ENCODE measurements around the gene CLMP. TPM values are rescaled to one million over a fixed set of nuclear protein-coding genes. Genes with fewer than 3 reads are reported as not detected.

CLMP gene
- total RNA-seq, 1 donor from 2014 or later, result 2.3 TPM

DNA sequence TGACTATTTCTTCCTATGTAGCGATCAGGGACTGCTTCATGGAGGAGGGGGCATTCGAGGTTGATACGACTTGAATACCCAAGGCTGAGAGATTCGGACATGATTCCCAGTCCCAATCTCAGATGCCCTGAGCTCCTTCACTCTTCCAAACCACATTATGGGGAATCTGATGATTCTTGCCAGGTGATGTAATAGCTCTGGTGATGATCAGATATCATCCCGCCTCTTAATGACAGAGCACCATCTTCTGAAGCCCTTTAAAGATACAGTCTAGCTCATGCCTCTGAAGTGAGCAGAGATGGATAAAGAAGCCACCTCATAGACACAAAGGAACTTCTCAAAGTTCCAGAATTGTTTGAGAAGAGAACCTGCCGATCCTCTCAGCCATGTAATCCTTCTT, 8.9 kb upstream of the CLMP start:
- Mint-ChIP-seq H3K4me3 (ENCODE audit: low read depth) (no peak overlapping the region), H3K4me1 (ENCODE audit: low read depth) (peaks cover 21% of the 10 kb centered on the region), H3K36me3 (ENCODE audit: insufficient read depth) (no peaks in the 10 kb centered on the region), H3K9me3 (ENCODE audit: low read depth) (no peaks in the 10 kb centered on the region), H3K27ac (no peak overlapping the region), H3K27me3 (peaks cover 9% of the 10 kb centered on the region)
- no peak for DNase-seq (ENCODE audit: low spot score, unreplicated experiment)
- no peak for TF ChIP-seq CTCF (IDR thresholded peaks at IDR 0.05; ENCODE audit: unreplicated experiment)

DNA sequence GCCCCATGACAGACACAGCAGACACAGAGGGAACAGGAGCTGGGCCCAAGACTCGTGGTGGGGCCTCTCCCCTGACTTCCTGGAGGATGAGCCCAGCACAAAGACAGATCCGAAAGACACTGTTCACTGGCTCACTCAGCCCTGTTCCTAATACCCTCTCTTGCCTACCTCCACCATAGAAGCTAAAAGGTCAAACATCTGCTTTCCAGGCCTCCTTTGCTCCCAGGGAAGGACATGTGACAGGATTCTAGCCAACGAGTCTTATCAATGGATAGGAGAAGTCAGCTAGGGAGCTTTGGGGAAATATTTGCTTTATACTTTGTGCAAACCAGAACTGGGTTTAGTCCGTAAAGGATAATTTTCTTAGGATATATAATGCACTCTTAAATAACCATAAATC, 8.4 kb upstream of the CLMP start:
- DNase-seq (ENCODE audit: low spot score, unreplicated experiment), result no peak
- Mint-ChIP-seq H3K9me3 (ENCODE audit: low read depth) (no peaks in the 10 kb centered on the region), H3K27ac (no peak overlapping the region), H3K4me1 (ENCODE audit: low read depth) (peaks cover 18% of the 10 kb centered on the region), H3K27me3 (peaks cover 11% of the 10 kb centered on the region), H3K36me3 (ENCODE audit: insufficient read depth) (no peaks in the 10 kb centered on the region), H3K4me3 (ENCODE audit: low read depth) (no peak overlapping the region)
- TF ChIP-seq CTCF (IDR thresholded peaks at IDR 0.05; ENCODE audit: unreplicated experiment), result no peak

DNA sequence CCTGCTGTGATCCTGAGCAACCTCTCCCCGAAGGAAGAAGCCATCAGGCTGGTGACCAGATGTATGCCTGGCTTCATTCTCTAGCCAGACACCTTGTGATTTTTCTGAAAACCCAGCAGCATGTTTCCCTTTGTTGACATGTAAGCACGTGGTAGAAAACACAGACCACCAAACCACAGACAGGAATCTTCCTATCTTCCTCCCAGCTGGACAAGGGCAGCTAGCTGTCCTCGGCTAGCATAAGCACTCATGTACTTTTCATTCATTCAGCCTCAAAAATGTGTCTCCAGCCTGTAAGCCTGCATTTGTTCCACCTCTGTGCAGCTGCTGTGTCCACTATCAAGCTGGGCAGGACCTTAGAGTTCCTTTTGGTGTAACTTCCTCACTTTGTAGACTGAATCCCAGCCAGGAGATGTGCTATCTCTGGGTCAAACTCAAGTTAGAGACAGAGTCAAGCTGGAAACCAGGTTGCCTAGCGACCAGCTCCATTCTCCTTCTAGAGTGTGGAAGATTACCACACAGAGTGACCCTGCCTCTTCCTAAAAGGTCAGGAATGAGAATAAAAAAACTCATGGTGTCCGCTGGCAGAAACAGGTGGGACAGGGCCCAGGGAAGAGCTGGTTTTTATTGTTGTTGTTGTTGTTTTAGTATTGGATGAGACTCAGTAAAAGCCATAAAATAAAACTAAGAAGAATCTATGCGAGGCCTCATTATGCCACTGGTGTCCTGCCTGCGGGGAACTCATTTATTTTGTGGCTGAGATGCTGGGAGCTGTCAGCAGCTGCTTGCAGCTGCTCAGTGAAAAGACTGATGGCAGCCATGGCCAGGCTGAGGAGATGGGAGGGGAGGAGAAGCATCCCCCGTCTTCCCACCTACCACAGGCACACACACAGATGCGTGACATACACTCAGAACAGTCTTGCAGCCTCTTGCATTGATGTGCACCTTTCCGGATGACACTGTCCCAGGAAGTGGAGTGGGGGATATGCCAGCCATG, 7.4 kb upstream of the CLMP start:
- no peak for TF ChIP-seq CTCF (IDR thresholded peaks at IDR 0.05; ENCODE audit: unreplicated experiment)
- Mint-ChIP-seq H3K9me3 (ENCODE audit: low read depth) (no peaks in the 10 kb centered on the region), H3K4me3 (ENCODE audit: low read depth) (no peak overlapping the region), H3K27ac (peak overlapping the region; percentile 76), H3K36me3 (ENCODE audit: insufficient read depth) (no peaks in the 10 kb centered on the region), H3K27me3 (peaks cover 20% of the 10 kb centered on the region), H3K4me1 (ENCODE audit: low read depth) (peaks cover 16% of the 10 kb centered on the region)
- no peak for DNase-seq (ENCODE audit: low spot score, unreplicated experiment)

DNA sequence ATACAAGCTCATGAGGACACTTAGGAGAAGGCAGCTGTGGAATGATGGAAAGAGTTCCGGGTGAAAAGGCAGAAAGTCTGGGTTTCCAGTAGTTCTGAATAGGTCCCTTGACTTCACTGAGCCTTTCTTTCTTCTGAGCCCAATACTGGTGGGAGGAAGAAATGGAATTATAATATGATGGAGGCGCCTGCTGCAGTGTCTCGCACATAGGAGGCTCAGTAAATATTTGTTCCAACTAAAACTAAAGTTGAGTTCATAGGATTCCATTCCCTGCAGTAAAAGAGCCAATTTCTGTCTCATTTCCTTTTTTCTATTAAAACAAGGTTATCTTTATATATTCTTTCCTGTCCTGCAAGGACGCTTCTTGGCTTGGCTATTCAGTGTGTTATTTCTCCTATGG, 5.2 kb upstream of the CLMP start:
- no peak for TF ChIP-seq CTCF (IDR thresholded peaks at IDR 0.05; ENCODE audit: unreplicated experiment)
- DNase-seq (ENCODE audit: low spot score, unreplicated experiment), result no peak
- no peaks in the 10 kb centered on the region for H3K9me3 Mint-ChIP-seq (ENCODE audit: low read depth)
- H3K4me3 Mint-ChIP-seq (ENCODE audit: low read depth), result no peak overlapping the region
- peak overlapping the region; percentile 36 for H3K27ac Mint-ChIP-seq
- H3K27me3 Mint-ChIP-seq, result peaks cover 34% of the 10 kb centered on the region
- peaks cover 14% of the 10 kb centered on the region for H3K4me1 Mint-ChIP-seq (ENCODE audit: low read depth)
- no peaks in the 10 kb centered on the region for H3K36me3 Mint-ChIP-seq (ENCODE audit: insufficient read depth)

DNA sequence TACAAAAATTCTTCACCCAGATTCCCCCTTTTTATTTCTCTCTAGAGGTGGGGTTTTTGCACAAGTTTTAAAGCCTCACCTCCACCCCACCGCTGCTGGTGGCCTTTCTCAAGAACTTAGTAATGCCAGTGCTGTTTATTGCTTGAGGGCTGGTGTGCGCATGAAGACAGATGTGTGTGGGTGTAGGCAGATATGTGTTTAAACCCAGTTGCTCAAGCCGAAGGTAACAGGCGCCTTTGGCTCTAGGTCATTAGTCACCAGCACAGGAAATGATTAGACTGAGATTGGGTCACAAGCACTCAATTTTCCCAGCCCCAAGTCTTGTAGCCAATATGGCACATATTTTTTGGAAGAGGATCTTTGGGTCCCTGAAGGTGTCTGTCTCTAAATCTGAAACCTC, 2.7 kb upstream of the CLMP start:
- no peak for DNase-seq (ENCODE audit: low spot score, unreplicated experiment)
- Mint-ChIP-seq H3K9me3 (ENCODE audit: low read depth) (no peaks in the 10 kb centered on the region), H3K4me3 (ENCODE audit: low read depth) (no peak overlapping the region), H3K4me1 (ENCODE audit: low read depth) (peaks cover 12% of the 10 kb centered on the region), H3K36me3 (ENCODE audit: insufficient read depth) (no peaks in the 10 kb centered on the region), H3K27me3 (peaks cover 55% of the 10 kb centered on the region), H3K27ac (no peak overlapping the region)
- TF ChIP-seq CTCF (IDR thresholded peaks at IDR 0.05; ENCODE audit: unreplicated experiment), result no peak
